DOHH2 (cell line): ENCODE results near the gene SFXN5.

Experiments used
- H3F3A ChIP-seq: fragments of 200-600 bp; sonication (generic), shearing (Covaris generic); 2 replicates; pipeline ENCODE4 v1.6.0; 2016; ENCODE audit warnings: antibody characterized with exemption, mild to moderate bottlenecking; ENCODE audit not compliant: control insufficient read depth, insufficient read depth
- H3K27ac ChIP-seq: fragments of 200-600 bp; sonication (generic); 2 replicates; pipeline ENCODE4 v1.5.1; 2014; ENCODE audit warnings: low read depth, mild to moderate bottlenecking, low read length, moderate library complexity
- H3K27me3 ChIP-seq: fragments of 200-600 bp; sonication (generic); 2 replicates; pipeline ENCODE4 v1.6.1; 2014; ENCODE audit warnings: mild to moderate bottlenecking, low read length, mixed read lengths; ENCODE audit not compliant: control insufficient read depth
- H3K36me3 ChIP-seq: fragments of 200-600 bp; sonication (generic); 2 replicates; pipeline ENCODE4 v1.6.1; 2014; ENCODE audit warnings: mild to moderate bottlenecking, low read length, moderate library complexity, mixed read lengths; ENCODE audit not compliant: control insufficient read depth
- H3K4me1 ChIP-seq: fragments of 200-600 bp; sonication (generic); 2 replicates; pipeline ENCODE4 v1.6.1; 2014; ENCODE audit warnings: mild to moderate bottlenecking, low read length, mixed read lengths; ENCODE audit not compliant: control insufficient read depth
- H3K4me2 ChIP-seq: fragments of 200-600 bp; sonication (generic); 2 replicates; pipeline ENCODE4 v1.6.0; 2014; ENCODE audit warnings: mild to moderate bottlenecking, low read length, moderate library complexity
- H3K4me3 ChIP-seq: fragments of 200-600 bp; sonication (generic); 2 replicates; pipeline ENCODE4 v1.5.1; 2014; ENCODE audit warnings: mild to moderate bottlenecking, low read length, mixed read lengths
- H3K79me2 ChIP-seq: fragments of 200-600 bp; sonication (generic); 2 replicates; pipeline ENCODE4 v1.6.1; 2014; ENCODE audit warnings: mild to moderate bottlenecking, low read length, mixed read lengths; ENCODE audit not compliant: control insufficient read depth
- H3K9me2 ChIP-seq: fragments of 200-600 bp; sonication (generic); replicated peaks from 2 replicates; pipeline ENCODE4 v1.6.1; 2014; ENCODE audit warnings: mild to moderate bottlenecking, low read length, mixed read lengths; ENCODE audit not compliant: control insufficient read depth
- H3K9me3 ChIP-seq: fragments of 200-600 bp; sonication (generic); 2 replicates; pipeline ENCODE4 v1.6.1; 2014; ENCODE audit warnings: antibody characterized with exemption, low read length, mixed read lengths; ENCODE audit not compliant: control insufficient read depth, insufficient read depth
- H4K20me1 ChIP-seq: fragments of 200-600 bp; sonication (generic); 2 replicates; pipeline ENCODE4 v1.6.0; 2014; ENCODE audit warnings: low read depth, mild to moderate bottlenecking, antibody characterized with exemption, low read length, moderate library complexity; ENCODE audit not compliant: control insufficient read depth, insufficient read depth
- CTCF ChIP-seq: fragments of 200-600 bp; sonication (generic); IDR thresholded peaks from one replicate; pipeline ENCODE4 v1.5.1; 2014; ENCODE audit warnings: antibody characterized with exemption, mild to moderate bottlenecking, low read depth, low read length; ENCODE audit not compliant: poor library complexity, severe bottlenecking
- EZH2phosphoT487 ChIP-seq: fragments of 200-600 bp; sonication (generic); IDR thresholded peaks from 2 replicates; pipeline ENCODE4 v1.6.1; 2017; ENCODE audit warnings: borderline replicate concordance, mild to moderate bottlenecking, antibody characterized with exemption, low read length, moderate library complexity, mixed read lengths

SFXN5 gene

GRCh38 chr2:72946466-72946865, 125.0 kb downstream of the SFXN5 start:
- Histone ChIP-seq H4K20me1 (no peaks in the 10 kb centered on the region), H3K27ac (no peak overlapping the region), H3F3A (no peaks in the 10 kb centered on the region), H3K9me3 (no peaks in the 10 kb centered on the region), H3K4me2 (no peak overlapping the region), H3K4me3 (no peak overlapping the region), H3K9me2 (no peaks in the 10 kb centered on the region), H3K79me2 (no peaks in the 10 kb centered on the region), H3K27me3 (no peaks in the 10 kb centered on the region), H3K4me1 (no peaks in the 10 kb centered on the region), H3K36me3 (no peaks in the 10 kb centered on the region)
- TF ChIP-seq CTCF (no peak), EZH2phosphoT487 (no peak)

- H3F3A ChIP-seq: no peaks in the 10 kb centered on the region
- H3K9me3 ChIP-seq: no peaks in the 10 kb centered on the region
- no peak overlapping the region for H3K4me3 ChIP-seq
- H3K4me1 ChIP-seq: no peaks in the 10 kb centered on the region
- no peaks in the 10 kb centered on the region for H3K36me3 ChIP-seq
- H3K27me3 ChIP-seq: no peaks in the 10 kb centered on the region
- H3K4me2 ChIP-seq: no peak overlapping the region
- TF ChIP-seq EZH2phosphoT487 (no peak), CTCF (no peak)
- no peak overlapping the region for H3K27ac ChIP-seq
- no peaks in the 10 kb centered on the region for H3K79me2 ChIP-seq
- H3K9me2 ChIP-seq: no peaks in the 10 kb centered on the region
- no peaks in the 10 kb centered on the region for H4K20me1 ChIP-seq
Observed at GRCh38 chr2:72945450-72946019, 126.0 kb downstream of the SFXN5 start.

- Histone ChIP-seq H4K20me1 (no peaks in the 10 kb centered on the region), H3K4me2 (no peak overlapping the region), H3K27ac (no peak overlapping the region), H3K9me2 (no peaks in the 10 kb centered on the region), H3K79me2 (no peaks in the 10 kb centered on the region), H3F3A (no peaks in the 10 kb centered on the region), H3K9me3 (no peaks in the 10 kb centered on the region), H3K4me1 (no peaks in the 10 kb centered on the region), H3K27me3 (no peaks in the 10 kb centered on the region), H3K4me3 (no peak overlapping the region), H3K36me3 (no peaks in the 10 kb centered on the region)
- TF ChIP-seq CTCF: no peak
- TF ChIP-seq EZH2phosphoT487: no peak
Observed at GRCh38 chr2:72944804-72945449, 126.6 kb downstream of the SFXN5 start.
